Left ventricle myocardium superior (tissue), 1 donor: ENCODE data around the gene CPNE9. TPM values are rescaled to one million over a fixed set of nuclear protein-coding genes. Genes with fewer than 3 reads are reported as not detected.

Source experiments
- ATAC-seq: fragments of 200-7000 bp; cut with Tn5 transposase; one replicate; pipeline ENCODE4 v1.9.1; 2020; ENCODE audit warnings: mild to moderate bottlenecking, moderate library complexity
- DNase-seq: peaks from one replicate; pipeline ENCODE4 v3.0.0-alpha.2; 2020
- intact Hi-C: fragments of 100-400 bp; cut with micrococcal nuclease; formaldehyde crosslinking; loops from one replicate; pipeline ENCODE4 v1.11.0; 2022
- total RNA-seq: library from RNA; stranded (reverse); fragmentation: NEBNext Ultra II Directional; extraction: Animal tissue kit (Norgen Biotek cat#: 25700); gene quantifications from one replicate; pipeline ENCODE4 v1.2.1, GENCODE V29; 2021
- donor health status: DM: no; HTN: yes; CAD: no; lungs with severe emphysema.

Gene CPNE9
- total RNA-seq, 1 donor from 2014 or later = not detected

DNA sequence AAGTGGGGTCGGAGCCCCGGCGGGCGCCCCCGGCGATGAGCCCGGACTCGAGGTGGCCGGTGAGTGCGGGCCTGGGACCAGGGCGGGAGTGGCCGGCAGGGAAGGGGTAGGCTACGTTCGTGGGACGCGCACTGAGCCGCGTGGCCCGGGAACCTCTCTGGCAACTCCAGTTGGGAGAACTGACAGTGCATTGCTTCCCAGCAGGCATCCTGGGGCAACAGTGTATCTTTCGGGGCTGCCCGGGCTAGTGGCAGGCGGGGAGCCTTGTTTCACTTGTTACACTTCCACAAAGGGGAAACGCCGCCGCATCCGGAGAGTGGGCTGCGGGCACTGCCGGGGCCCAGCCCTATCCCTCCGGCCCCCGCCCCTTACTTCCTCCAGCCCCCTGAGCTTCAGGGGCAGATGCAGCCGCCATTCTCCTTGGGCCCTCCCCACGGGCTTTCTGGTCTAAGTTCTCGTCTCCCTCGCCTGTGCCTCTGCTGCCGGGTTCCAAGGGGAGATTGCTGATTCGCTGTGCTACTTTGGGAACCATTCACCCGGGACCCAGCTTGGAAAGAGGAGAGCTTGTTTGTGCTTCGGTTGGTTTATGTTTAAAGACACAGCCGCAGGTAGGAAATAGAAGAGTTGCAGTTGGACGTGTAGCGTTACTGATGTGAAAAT is 28.6 kb downstream of the CPNE9 start:
- intact Hi-C loops = no loop called here
- ATAC-seq (peak; percentile 0), DNase-seq (peak; percentile 45)

- no peak for DNase-seq
- intact Hi-C loops = no loop called here
- no peak for ATAC-seq
These were observed 29.1 kb downstream of the CPNE9 start for GRCh38 chr3:9732740-9733115.

GRCh38 chr3:9736831-9737230 is 33.2 kb downstream of the CPNE9 start:
- intact Hi-C loops = no loop called here
- ATAC-seq (no peak), DNase-seq (no peak)

DNA sequence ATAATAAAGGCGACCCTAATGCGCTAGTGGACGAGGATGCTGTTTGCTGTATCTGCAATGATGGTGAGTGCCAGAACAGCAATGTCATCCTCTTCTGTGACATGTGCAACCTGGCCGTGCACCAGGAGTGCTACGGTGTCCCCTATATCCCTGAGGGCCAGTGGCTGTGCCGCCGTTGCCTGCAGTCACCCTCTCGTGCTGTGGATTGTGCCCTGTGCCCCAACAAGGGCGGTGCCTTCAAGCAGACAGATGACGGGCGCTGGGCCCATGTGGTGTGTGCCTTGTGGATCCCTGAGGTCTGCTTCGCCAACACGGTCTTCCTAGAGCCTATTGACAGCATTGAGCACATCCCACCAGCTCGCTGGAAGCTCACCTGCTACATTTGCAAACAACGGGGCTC is 35.5 kb downstream of the CPNE9 start:
- intact Hi-C loops = no loop called here
- ATAC-seq (no peak), DNase-seq (no peak)

GRCh38 chr3:9742560-9742959 is 38.9 kb downstream of the CPNE9 start:
- intact Hi-C loops = no loop called here
- ATAC-seq (no peak), DNase-seq (no peak)

DNA sequence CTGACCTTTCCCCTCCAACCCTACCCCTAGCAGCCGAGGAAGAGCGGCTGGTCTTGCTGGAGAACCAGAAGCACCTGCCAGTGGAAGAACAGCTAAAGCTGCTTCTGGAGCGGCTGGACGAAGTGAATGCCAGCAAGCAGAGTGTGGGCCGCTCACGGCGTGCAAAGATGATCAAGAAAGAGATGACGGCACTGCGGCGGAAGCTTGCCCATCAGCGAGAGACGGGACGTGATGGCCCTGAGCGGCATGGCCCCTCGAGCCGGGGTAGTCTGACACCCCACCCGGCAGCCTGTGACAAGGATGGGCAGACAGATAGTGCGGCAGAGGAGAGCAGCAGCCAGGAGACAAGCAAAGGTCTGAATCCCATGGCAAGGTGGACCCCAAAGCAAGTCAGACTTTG is 39.9 kb downstream of the CPNE9 start:
- intact Hi-C loops = no loop called here
- no peak for ATAC-seq
- DNase-seq = no peak

DNA sequence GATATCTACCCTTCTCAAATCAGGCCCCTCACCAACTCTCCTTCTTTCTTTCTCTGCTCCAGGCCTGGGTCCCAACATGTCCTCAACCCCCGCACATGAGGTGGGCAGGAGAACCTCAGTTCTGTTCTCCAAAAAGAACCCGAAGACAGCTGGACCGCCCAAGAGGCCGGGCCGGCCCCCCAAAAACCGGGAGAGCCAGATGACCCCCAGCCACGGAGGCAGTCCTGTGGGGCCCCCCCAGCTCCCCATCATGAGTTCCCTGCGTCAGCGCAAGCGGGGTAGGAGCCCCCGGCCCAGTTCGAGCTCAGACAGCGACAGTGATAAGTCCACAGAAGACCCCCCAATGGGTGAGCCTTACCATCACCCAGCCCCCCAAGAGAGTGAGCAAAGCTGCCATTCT is 40.5 kb downstream of the CPNE9 start:
- ATAC-seq = no peak

GRCh38 chr3:9745521-9745920 is 41.9 kb downstream of the CPNE9 start:
- DNase-seq (no peak), ATAC-seq (no peak)
- intact Hi-C loops = no loop called here

More for the DNA sequence above, 40.5 kb downstream of the CPNE9 start:
- DNase-seq = no peak
- intact Hi-C loops = no loop called here

- no peak for DNase-seq
- intact Hi-C loops = no loop called here
- ATAC-seq = no peak
These were observed 42.7 kb downstream of the CPNE9 start for GRCh38 chr3:9746330-9746729.

DNA sequence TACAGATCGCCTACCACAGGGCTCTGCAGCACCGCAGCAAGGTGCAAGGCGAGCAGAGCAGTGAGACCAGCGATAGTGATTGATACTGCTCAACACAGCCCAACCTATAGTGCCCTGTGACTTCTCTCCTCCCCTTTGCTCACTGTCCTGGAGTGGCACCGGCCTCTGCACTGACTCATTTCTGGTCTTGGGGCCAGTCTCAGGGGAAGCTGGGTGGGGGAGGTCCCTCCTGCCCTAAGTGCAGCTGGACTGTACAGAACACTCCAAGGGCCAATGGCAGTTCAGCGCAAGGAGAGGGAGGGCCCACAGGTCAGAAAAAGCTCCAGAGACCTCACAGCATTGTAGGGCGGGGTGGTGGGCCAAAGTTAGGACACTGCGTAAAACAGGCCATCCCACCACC is 43.6 kb downstream of the CPNE9 start:
- intact Hi-C loops = no loop called here
- ATAC-seq = no peak

GRCh38 chr3:9748031-9748430 is 44.4 kb downstream of the CPNE9 start:
- DNase-seq (no peak), ATAC-seq (no peak)
- intact Hi-C loops = no loop called here

More for the DNA sequence above, 43.6 kb downstream of the CPNE9 start:
- no peak for DNase-seq

- ATAC-seq (no peak), DNase-seq (no peak)
- intact Hi-C loops = no loop called here
These were observed 45.6 kb downstream of the CPNE9 start for GRCh38 chr3:9749296-9749644.

DNA sequence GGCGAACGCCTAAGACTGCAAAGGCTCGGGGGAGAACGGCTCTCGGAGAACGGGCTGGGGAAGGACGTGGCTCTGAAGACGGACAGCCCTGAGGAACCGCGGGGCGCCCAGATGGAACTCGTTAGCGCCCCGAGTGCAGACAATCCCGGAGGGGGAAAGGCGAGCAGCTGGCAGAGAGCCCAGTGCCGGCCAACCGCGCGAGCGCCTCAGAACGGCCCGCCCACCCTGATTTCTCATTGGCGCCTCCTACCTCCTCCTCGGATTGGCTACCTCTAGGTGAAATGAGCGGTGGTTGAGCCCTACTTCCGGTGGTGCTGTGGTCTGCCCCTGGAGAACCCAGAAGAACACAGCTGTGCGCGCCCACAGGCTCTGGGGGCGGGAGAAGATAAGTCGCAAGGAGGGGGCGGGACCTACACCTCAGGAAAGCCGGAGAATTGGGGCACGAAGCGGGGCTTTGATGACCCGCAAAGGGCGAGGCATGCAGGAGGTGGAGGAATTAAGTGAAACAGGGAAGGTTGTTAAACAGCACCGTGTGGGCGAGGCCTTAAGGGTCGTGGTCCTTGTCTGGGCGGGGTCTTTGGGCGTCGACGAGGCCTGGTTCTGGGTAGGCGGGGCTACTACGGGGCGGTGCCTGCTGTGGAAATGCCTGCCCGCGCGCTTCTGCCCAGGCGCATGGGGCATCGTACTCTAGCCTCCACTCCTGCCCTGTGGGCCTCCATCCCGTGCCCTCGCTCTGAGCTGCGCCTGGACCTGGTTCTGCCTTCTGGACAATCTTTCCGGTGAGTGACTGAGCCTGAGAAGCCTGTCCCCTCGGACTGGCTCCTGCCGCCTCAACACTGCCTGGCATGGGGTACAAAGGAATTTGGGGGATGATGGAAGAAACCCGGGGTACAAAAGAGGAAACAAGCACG is 46.3 kb downstream of the CPNE9 start, which contains the start of gene OGG1:
TSS of gene OGG1 (plus strand) at position 308 of the 911 bp plus-strand sequence. CDS start at position 643, 335 bp downstream.
- peak; percentile 98 for ATAC-seq
- peak; percentile 99 for DNase-seq
- intact Hi-C loops = no loop called here

GRCh38 chr3:9750556-9751411 is 47.2 kb downstream of the CPNE9 start:
- no peak for DNase-seq
- ATAC-seq = no peak
- intact Hi-C loops = no loop called here

GRCh38 chr3:9754678-9755077 is 51.0 kb downstream of the CPNE9 start:
- ATAC-seq (no peak), DNase-seq (no peak)
- intact Hi-C loops = no loop called here

- no peak for ATAC-seq
- intact Hi-C loops = no loop called here
These were observed 53.8 kb downstream of the CPNE9 start for GRCh38 chr3:9757427-9757826.

GRCh38 chr3:9760779-9761505 is 57.3 kb downstream of the CPNE9 start:
- intact Hi-C loops = no loop called here
- ATAC-seq (no peak), DNase-seq (no peak)

More at GRCh38 chr3:9757427-9757826, 53.8 kb downstream of the CPNE9 start:
- DNase-seq = no peak

DNA sequence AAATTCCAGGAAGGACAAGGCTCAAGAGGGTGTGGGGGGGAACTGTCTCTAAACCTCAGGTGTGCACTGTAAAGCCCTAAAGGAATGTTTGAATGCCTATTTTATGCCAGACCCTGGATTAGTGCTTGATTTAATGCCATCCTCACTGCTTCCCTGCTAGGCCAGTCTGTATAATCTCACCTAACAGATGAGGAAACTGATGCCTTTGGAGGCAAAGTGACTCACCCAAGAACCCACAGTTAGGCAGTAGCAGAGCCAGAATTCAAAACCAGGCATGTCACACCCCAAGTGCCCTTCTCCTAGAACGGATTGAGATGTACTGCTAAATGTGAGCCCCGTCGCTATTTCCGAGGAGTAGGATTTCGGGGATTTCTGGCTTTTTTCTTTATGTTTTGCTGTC is 58.3 kb downstream of the CPNE9 start:
- DNase-seq (no peak), ATAC-seq (no peak)
- intact Hi-C loops = no loop called here

GRCh38 chr3:9762871-9763270 is 59.2 kb downstream of the CPNE9 start:
- intact Hi-C loops = no loop called here
- DNase-seq (no peak), ATAC-seq (no peak)
